Stimulated activated CD4-positive, alpha-beta T cell treated with anti-CD3 and anti-CD28 coated beads, Interleukin-15, amount 100 ng/mL, for 48 hours (primary cell): ENCODE results near the gene IGDCC3.

Experiments
- DNase-seq, 2 donors: peaks; one replicate each; pipeline ENCODE4 v3.0.0-alpha.2; 2020; ENCODE audit warnings: low read depth in 2 of 2

Gene IGDCC3

DNA sequence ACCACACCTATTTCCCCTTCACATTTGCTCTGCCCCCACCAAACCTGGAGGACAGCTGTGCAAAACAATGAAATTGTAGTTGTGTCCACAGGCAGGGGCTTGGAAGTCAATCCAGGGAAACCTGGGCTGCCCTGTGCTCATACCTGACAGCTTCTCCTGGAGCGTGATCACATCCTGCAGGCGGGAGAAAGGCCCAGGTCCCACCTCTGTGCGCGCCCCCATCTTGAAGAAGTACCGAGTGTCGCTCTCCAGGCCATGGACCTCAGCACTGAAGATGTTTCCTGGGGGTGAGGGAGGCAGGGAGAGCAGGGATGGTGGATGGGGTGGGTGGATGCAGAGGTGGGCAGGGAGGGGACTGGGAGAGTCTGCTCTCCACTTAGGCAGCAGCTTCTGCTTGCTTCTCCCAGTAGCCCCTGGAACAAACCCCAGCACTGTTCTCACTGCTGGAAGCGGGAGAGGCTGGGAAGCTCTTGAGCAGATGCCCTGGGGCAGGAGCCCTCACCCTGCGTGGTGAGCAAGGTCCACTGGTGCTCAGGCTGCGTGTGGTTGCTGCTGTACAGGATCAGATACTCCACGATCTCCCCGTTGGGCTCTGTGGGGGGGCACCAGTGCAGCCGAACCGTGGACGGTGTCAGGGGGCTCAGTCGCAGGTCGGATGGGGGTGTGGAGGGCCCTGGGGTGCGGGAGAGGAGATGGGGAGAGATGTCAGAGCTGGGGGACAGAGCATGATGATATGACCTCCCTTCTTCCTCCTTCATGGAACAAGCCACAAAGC is 10.7 kb upstream of the IGDCC3 start:
- DNase-seq, result no peak

- no peak for DNase-seq
Observed at GRCh38 chr15:65386886-65387285, 9.1 kb upstream of the IGDCC3 start.

DNA sequence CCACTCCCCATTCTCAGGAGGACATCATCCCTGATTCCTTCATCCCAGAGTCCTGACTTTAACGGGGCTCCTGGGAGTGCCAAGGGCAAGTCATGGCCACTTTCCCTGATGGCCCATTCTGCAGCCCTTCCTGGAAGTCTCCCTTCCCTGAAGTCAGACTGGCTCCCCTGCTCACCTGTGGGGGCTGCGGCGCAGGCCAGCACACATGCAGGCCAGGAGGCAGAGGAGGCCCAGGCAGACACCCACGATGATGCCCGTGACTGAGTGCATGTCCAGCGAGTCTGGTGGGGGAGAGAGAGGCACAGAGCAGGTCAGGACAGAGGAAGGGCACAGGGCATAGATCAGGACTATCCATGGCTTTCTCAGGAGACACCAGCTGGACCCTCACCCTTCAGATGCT is 8.6 kb upstream of the IGDCC3 start:
- DNase-seq, result no peak

DNA sequence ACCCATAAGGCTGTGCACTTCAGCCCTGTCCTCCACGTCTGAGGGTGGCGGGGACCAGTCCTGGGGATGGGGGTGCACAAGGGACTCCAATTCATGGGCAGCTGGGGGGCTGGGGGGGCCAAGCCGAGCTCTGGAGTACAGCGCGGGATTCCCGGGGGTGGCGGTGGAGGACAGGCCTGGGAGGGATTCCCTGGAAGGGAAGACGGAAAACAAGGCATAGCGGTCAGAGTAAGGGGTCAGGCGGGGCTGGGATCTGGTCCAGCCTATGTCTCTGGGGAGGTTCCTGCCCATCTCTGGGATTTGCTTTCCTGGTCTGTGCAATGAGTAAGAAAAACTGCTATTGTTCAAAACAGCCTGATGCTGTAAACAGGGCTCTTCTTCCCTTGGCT is 8.1 kb upstream of the IGDCC3 start:
- DNase-seq, result no peak

DNA sequence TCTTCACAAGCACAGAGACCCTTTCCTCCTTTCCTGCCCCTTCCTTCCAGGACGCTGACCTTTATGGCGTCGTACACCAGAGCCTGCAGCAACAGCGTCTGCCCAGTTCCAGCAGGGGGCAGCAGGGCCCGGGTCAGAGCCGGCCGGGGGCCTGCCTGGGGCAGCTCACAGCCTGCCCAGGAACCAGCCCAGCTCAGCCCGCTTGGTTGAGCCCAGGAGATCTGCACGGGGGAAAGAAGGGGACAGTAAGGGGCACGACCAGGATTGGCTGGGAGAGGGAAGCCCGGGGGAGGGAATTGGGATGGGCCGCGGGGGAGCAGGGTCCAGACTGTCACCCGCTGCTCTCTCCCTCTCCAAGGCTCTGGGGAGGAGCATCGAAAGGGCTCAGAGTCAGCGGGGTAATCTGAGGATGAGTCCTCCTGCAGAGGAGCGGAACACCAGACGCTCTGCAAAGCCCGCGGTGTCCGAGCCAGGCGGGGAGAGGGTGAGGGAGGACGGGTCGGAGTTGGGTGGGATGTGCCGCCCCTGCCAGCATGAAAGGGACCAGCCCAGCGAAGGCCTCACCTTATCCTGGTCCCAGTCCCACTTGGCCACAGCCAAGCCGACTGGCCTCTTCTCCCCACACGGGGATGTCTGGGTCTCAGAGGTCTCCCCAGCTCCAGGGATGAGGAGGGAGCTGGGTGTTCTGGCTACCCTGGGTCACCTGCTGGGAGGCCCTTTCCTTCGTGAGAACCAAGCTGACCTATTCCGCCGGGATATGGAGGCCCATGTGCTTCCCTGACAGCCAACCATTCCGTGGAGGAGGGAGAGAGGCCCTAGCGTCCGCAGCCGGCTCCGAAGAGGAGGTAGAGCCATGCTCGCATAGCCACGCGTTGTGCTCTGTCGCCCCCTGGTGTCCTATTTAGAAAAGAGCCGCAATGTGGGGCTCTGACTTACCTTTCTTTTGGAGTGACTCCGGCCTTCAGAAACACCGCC is 7.4 kb upstream of the IGDCC3 start:
- peak; percentile 64 to 80 for DNase-seq

- DNase-seq, result no peak
Observed at GRCh38 chr15:65384505-65384894, 6.7 kb upstream of the IGDCC3 start.

- DNase-seq, result no peak
Observed at GRCh38 chr15:65383991-65384390, 6.2 kb upstream of the IGDCC3 start.

DNA sequence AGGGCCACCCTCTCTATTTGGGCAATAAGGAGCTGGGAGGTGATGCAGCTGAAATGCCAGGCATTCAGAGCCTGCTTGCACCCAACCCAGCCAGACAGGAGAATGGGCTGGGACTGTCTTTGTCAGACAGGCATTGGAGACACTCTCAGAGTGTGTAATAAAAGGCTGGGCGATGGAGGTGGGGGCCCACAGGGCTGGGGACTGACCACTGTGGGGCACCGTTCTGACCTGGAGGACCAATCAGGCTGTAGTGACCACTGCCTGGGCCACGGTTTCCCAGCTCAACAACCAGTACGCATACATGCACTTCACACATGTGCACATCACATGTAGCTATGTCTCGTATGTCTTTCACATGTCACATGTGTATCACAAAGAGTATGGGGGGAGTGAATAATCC is 5.7 kb upstream of the IGDCC3 start:
- DNase-seq, result no peak

DNA sequence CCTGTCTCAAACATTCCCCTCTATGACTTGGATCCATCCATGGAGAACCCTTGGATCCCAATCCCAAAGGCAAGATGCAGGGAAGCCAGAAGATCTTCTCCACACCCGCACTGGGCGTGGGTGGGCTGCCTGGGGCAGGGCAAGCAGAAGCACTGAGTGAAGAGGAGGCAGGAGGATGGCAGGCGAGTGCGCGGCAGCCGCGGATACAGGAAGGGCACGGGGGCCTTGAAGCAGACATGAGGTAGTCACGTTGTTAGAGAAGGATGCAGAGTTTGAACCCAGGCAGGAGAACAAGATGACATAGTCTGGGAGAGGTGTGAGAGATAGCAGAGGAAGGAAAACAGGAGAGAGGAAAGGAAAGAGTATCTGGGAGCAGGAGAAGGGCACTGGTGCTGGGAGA is 5.1 kb upstream of the IGDCC3 start:
- DNase-seq, result no peak

DNA sequence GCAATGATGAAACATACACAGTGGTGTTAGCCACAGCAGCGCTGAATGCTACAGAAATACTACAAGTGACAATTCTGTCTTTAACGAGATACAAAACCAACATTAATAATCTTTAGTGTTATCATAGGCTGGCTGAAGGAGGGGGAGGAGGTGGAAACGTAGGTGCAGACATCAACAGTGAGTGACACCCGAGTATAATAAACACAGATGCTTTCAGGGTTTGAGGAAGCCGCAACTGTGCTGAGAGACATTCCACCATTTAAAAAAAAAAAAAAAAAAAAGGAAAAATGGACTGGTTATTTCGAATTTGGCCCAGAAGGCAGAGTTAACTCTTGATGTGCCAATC is 4.3 kb upstream of the IGDCC3 start:
- no peak for DNase-seq

- DNase-seq, result no peak
Observed at GRCh38 chr15:65381445-65382145, 3.8 kb upstream of the IGDCC3 start.

GRCh38 chr15:65379986-65380385 is 2.2 kb upstream of the IGDCC3 start:
- DNase-seq, result no peak

GRCh38 chr15:65377105-65377975 is 462 bp downstream of the IGDCC3 start:
- no peak for DNase-seq

DNA sequence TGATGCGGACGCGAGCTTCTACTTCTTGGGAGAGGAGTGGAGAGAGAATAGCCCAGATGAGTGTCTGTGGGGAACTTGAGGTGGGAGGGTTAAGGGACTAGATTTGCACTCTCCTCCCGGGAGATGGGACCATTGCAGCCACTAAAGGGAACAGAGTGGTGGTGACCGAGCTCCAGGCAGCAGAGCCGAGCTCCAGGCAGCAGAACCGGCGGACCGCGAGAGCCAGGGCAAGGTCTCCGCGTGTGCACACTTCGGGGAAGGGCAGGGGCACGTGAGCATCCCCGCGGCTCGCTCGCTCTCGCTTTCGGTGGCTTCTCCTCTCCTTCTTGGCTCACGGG is 1.1 kb downstream of the IGDCC3 start:
- no peak for DNase-seq

- DNase-seq, result no peak
Observed at GRCh38 chr15:65375871-65376607, 1.8 kb downstream of the IGDCC3 start.

- no peak for DNase-seq
Observed at GRCh38 chr15:65374821-65375401, 2.9 kb downstream of the IGDCC3 start.

GRCh38 chr15:65374334-65374733 is 3.5 kb downstream of the IGDCC3 start:
- no peak for DNase-seq

- no peak for DNase-seq
Observed at GRCh38 chr15:65373163-65373651, 4.6 kb downstream of the IGDCC3 start.

- no peak for DNase-seq
Observed at GRCh38 chr15:65372787-65373067, 5.1 kb downstream of the IGDCC3 start.

GRCh38 chr15:65371976-65372786 is 5.6 kb downstream of the IGDCC3 start:
- DNase-seq, result no peak
